H9 (cell line): ENCODE results near the gene MPHOSPH10. TPM values are rescaled to one million over a fixed set of nuclear protein-coding genes. Genes with fewer than 3 reads are reported as not detected.

Source experiments
- DNase-seq: peaks from one replicate; pipeline ENCODE4 v3.0.0-alpha.2; 2017
- H2AFZ ChIP-seq: one replicate; pipeline ENCODE4 v1.6.1; 2013; ENCODE audit warnings: mild to moderate bottlenecking, low read length, control low read depth, moderate library complexity
- H2AK5ac ChIP-seq: 2 replicates; pipeline ENCODE4 v1.6.1; 2013; ENCODE audit warnings: low read length, control low read depth, mixed read lengths; ENCODE audit not compliant: insufficient read length
- H2BK120ac ChIP-seq: one replicate; pipeline ENCODE4 v1.6.1; 2013; ENCODE audit warnings: low read depth, mild to moderate bottlenecking, low read length, control low read depth, inconsistent platforms; ENCODE audit not compliant: poor library complexity, severe bottlenecking
- H2BK12ac ChIP-seq: 2 replicates; pipeline ENCODE4 v1.6.1; 2013; ENCODE audit warnings: low read length, control low read depth, mixed read lengths, low read depth; ENCODE audit not compliant: insufficient read length
- H2BK15ac ChIP-seq: 2 replicates; pipeline ENCODE4 v1.6.1; 2013; ENCODE audit warnings: low read depth, low read length, control low read depth
- H2BK20ac ChIP-seq: one replicate; pipeline ENCODE4 v1.6.1; 2013; ENCODE audit warnings: low read depth, mild to moderate bottlenecking, low read length, control low read depth, inconsistent platforms; ENCODE audit not compliant: poor library complexity, severe bottlenecking
- H2BK5ac ChIP-seq: 2 replicates; pipeline ENCODE4 v1.6.1; 2013; ENCODE audit warnings: low read length, control low read depth, mixed read lengths; ENCODE audit not compliant: insufficient read length
- H3K14ac ChIP-seq: 2 replicates; pipeline ENCODE4 v1.6.1; 2013; ENCODE audit warnings: low read length, control low read depth; ENCODE audit not compliant: insufficient read depth
- H3K18ac ChIP-seq: 2 replicates; pipeline ENCODE4 v1.6.1; 2013; ENCODE audit warnings: low read depth, mild to moderate bottlenecking, mixed read lengths, low read length, control low read depth; ENCODE audit not compliant: insufficient read length
- H3K23ac ChIP-seq: 2 replicates; pipeline ENCODE4 v1.6.1; 2013; ENCODE audit warnings: low read length, control low read depth, mixed read lengths, low read depth; ENCODE audit not compliant: insufficient read length
- H3K23me2 ChIP-seq: 2 replicates; pipeline ENCODE4 v1.6.1; 2013; ENCODE audit warnings: low read depth, mild to moderate bottlenecking, mixed read lengths, low read length, control low read depth; ENCODE audit not compliant: insufficient read length, poor library complexity, severe bottlenecking
- H3K27ac ChIP-seq: 2 replicates; pipeline ENCODE4 v1.5.1; 2013; ENCODE audit warnings: low read length, control low read depth, mixed read lengths, low read depth; ENCODE audit not compliant: insufficient read length
- H3K27me3 ChIP-seq: 2 replicates; pipeline ENCODE4 v1.6.1; 2013; ENCODE audit warnings: low read length, control low read depth, inconsistent platforms; ENCODE audit not compliant: insufficient read depth
- H3K4ac ChIP-seq: 2 replicates; pipeline ENCODE4 v1.6.1; 2013; ENCODE audit warnings: low read depth, mild to moderate bottlenecking, control low read depth, inconsistent platforms, low read length, moderate library complexity
- H3K4me1 ChIP-seq: 2 replicates; pipeline ENCODE4 v1.6.1; 2013; ENCODE audit warnings: low read length, control low read depth, inconsistent platforms; ENCODE audit not compliant: insufficient read depth
- H3K4me2 ChIP-seq: 2 replicates; pipeline ENCODE4 v1.6.1; 2013; ENCODE audit warnings: low read length, control low read depth, mixed read lengths; ENCODE audit not compliant: insufficient read length, insufficient read depth
- H3K56ac ChIP-seq: 2 replicates; pipeline ENCODE4 v1.6.1; 2013; ENCODE audit warnings: low read depth, mild to moderate bottlenecking, mixed read lengths, low read length, control low read depth; ENCODE audit not compliant: insufficient read length
- H3K79me1 ChIP-seq: 2 replicates; pipeline ENCODE4 v1.6.1; 2013; ENCODE audit warnings: low read depth, mild to moderate bottlenecking, moderate library complexity, low read length, control low read depth, inconsistent platforms; ENCODE audit not compliant: insufficient read depth, poor library complexity, severe bottlenecking
- H3K79me2 ChIP-seq: 2 replicates; pipeline ENCODE4 v1.6.1; 2013; ENCODE audit warnings: low read length, control low read depth, inconsistent platforms; ENCODE audit not compliant: insufficient read depth
- H3K9ac ChIP-seq: 2 replicates; pipeline ENCODE4 v1.6.1; 2013; ENCODE audit warnings: low read length, control low read depth, mixed read lengths; ENCODE audit not compliant: insufficient read length; ENCODE audit errors: extremely low read depth
- H3K9me3 ChIP-seq: one replicate; pipeline ENCODE4 v1.6.1; 2013; ENCODE audit warnings: low read depth, low read length, inconsistent platforms; ENCODE audit not compliant: control insufficient read depth
- H3T11ph ChIP-seq: one replicate; pipeline ENCODE4 v1.6.1; 2013; ENCODE audit warnings: mild to moderate bottlenecking, low read length, control low read depth, inconsistent platforms
- H4K20me1 ChIP-seq: one replicate; pipeline ENCODE4 v1.6.1; 2013; ENCODE audit not compliant: control insufficient read depth, insufficient read length, insufficient read depth
- H4K5ac ChIP-seq: 2 replicates; pipeline ENCODE4 v1.6.1; 2013; ENCODE audit warnings: low read depth, mild to moderate bottlenecking, mixed read lengths, low read length, control low read depth; ENCODE audit not compliant: insufficient read length
- H4K8ac ChIP-seq: replicated peaks from 2 replicates; pipeline ENCODE4 v1.6.1; 2013; ENCODE audit warnings: low read length, control low read depth, mixed read lengths, low read depth; ENCODE audit not compliant: insufficient read length
- H4K91ac ChIP-seq: 2 replicates; pipeline ENCODE4 v1.6.1; 2013; ENCODE audit warnings: low read depth, mild to moderate bottlenecking, moderate library complexity, mixed read lengths, low read length, control low read depth; ENCODE audit not compliant: insufficient read length
- H3K27ac Mint-ChIP-seq, 3 experiments: 2 replicates in 2 of 3; 3 replicates in 1 of 3; pipeline ENCODE4 v1.8.0; 2020 to 2021; ENCODE audit warnings: mixed read lengths in 3 of 3, mild to moderate bottlenecking in 1 of 3, moderate library complexity in 1 of 3
- H3K27me3 Mint-ChIP-seq: 2 replicates; pipeline ENCODE4 v1.8.0; 2021; ENCODE audit warnings: low read depth, mild to moderate bottlenecking, moderate library complexity, mixed read lengths
- H3K36me3 Mint-ChIP-seq, 3 experiments: 2 replicates in 2 of 3; 3 replicates in 1 of 3; pipeline ENCODE4 v1.8.0; 2020 to 2021; ENCODE audit warnings: low read depth in 3 of 3, mixed read lengths in 3 of 3; ENCODE audit not compliant: insufficient read depth in 1 of 3
- H3K4me1 Mint-ChIP-seq, 2 experiments: 2 replicates each; pipeline ENCODE4 v1.8.0; 2020; ENCODE audit warnings: mixed read lengths in 2 of 2
- H3K4me3 Mint-ChIP-seq, 2 experiments: 2 replicates in 1 of 2; 3 replicates in 1 of 2; pipeline ENCODE4 v1.8.0; 2020 to 2021; ENCODE audit warnings: mild to moderate bottlenecking in 2 of 2, mixed read lengths in 2 of 2, moderate library complexity in 1 of 2
- H3K9me3 Mint-ChIP-seq, 2 experiments: 2 replicates in 1 of 2; 3 replicates in 1 of 2; pipeline ENCODE4 v1.8.0; 2020; ENCODE audit warnings: mild to moderate bottlenecking in 2 of 2, mixed read lengths in 2 of 2, moderate library complexity in 1 of 2
- WGBS: extraction: QIAGEN DNeasy Blood & Tissue Kit; methylation state at CpG from one replicate; pipeline ENCODE4 v1.1.7; 2013; ENCODE audit warnings: missing lambda C conversion rate, low lambda C conversion rate, mixed read lengths; ENCODE audit not compliant: insufficient read length; ENCODE audit errors: extremely low coverage; 5-methylcytosine and 5-hydroxymethylcytosine counted together
- total RNA-seq: library from RNA; stranded (reverse); gene quantifications from 2 replicates; pipeline ENCODE4 v1.2.1, GENCODE V29; 2021
- TF ChIP-seq, protein P1 (sequence below): fragments of 200-600 bp; sonication (generic); conservative IDR thresholded peaks from 3 replicates; pipeline ENCODE4 v1.8.0; 2021; ENCODE audit warnings: antibody characterized with exemption, mild to moderate bottlenecking

Gene MPHOSPH10
- total RNA-seq, 1 experiment from 2014 or later: 42.1 TPM

DNA sequence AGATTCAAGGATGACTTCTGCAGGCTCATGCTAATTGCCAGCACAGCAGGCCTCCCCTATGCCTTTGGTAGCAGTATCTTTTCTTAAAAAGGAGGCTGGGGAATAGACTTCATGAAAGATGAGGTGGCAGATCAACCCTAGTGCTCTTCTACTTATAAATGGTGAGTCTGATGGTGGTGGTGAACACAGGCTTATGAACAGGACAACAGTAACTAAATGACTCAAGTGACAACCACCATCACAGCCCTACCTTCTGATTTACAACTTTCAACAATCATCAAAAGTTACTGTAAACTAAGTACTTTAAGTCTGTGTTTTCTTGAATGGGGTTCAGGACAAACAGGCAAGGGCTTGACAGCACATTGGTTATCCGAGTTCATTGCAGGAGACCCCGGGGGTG, 57.2 kb downstream of the MPHOSPH10 start:
- no peaks in the 10 kb centered on the region for H3K36me3 Mint-ChIP-seq
- no peak overlapping the region for H4K5ac ChIP-seq
- TF ChIP-seq, protein P1, sequence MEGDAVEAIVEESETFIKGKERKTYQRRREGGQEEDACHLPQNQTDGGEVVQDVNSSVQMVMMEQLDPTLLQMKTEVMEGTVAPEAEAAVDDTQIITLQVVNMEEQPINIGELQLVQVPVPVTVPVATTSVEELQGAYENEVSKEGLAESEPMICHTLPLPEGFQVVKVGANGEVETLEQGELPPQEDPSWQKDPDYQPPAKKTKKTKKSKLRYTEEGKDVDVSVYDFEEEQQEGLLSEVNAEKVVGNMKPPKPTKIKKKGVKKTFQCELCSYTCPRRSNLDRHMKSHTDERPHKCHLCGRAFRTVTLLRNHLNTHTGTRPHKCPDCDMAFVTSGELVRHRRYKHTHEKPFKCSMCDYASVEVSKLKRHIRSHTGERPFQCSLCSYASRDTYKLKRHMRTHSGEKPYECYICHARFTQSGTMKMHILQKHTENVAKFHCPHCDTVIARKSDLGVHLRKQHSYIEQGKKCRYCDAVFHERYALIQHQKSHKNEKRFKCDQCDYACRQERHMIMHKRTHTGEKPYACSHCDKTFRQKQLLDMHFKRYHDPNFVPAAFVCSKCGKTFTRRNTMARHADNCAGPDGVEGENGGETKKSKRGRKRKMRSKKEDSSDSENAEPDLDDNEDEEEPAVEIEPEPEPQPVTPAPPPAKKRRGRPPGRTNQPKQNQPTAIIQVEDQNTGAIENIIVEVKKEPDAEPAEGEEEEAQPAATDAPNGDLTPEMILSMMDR: no peak
- no peak overlapping the region for H3K27ac ChIP-seq
- no peak overlapping the region for H4K8ac ChIP-seq
- no peaks in the 10 kb centered on the region for H3K4me1 ChIP-seq
- no peaks in the 10 kb centered on the region for H3K27me3 ChIP-seq
- H3K4me3 Mint-ChIP-seq: no peak overlapping the region
- no peak overlapping the region for H2BK20ac ChIP-seq
- H3K9ac ChIP-seq: no peak overlapping the region
- H3K23me2 ChIP-seq: no peaks in the 10 kb centered on the region
- no peaks in the 10 kb centered on the region for H3K79me1 ChIP-seq
- H3K56ac ChIP-seq: no peak overlapping the region
- H3K27ac Mint-ChIP-seq: peak overlapping the region in 1 of 3 experiments; percentile 65; a peak in 1 of 7 replicates
- H3K4me1 Mint-ChIP-seq: peaks cover 26 to 36% of the 10 kb centered on the region in 2 experiments
- H2AFZ ChIP-seq: no peak overlapping the region
- no peak overlapping the region for H4K91ac ChIP-seq
- H3K79me2 ChIP-seq: no peaks in the 10 kb centered on the region
- H2BK12ac ChIP-seq: no peak overlapping the region
- no peak overlapping the region for H3K18ac ChIP-seq
- H3K23ac ChIP-seq: no peak overlapping the region
- H2AK5ac ChIP-seq: no peak overlapping the region
- no peak overlapping the region for H2BK120ac ChIP-seq
- DNase-seq: no peak
- H4K20me1 ChIP-seq: no peaks in the 10 kb centered on the region
- H3K9me3 Mint-ChIP-seq: no peaks in the 10 kb centered on the region
- H2BK5ac ChIP-seq: no peak overlapping the region
- WGBS: no CpG with 5 or more reads among the region's 2 CpGs
- H3K27me3 Mint-ChIP-seq: no peaks in the 10 kb centered on the region
- H3K4ac ChIP-seq: no peak overlapping the region
- H3T11ph ChIP-seq: no peak overlapping the region
- H3K14ac ChIP-seq: no peak overlapping the region
- no peaks in the 10 kb centered on the region for H3K9me3 ChIP-seq
- no peak overlapping the region for H3K4me2 ChIP-seq
- H2BK15ac ChIP-seq: no peak overlapping the region
